ENCODE data around the gene ABHD6. TPM values are rescaled to one million over a fixed set of nuclear protein-coding genes. Genes with fewer than 3 reads are reported as not detected.

ABHD6 gene
- 11.1 and 12.2 TPM in 2 replicates for total RNA-seq

GRCh38 chr3:58237238-58237940, at the start of gene ABHD6:
Gene ABHD6 (plus strand): TSS chr3:58237792. CDS start chr3:58256587, 18,795 bp downstream.

GRCh38 chr3:58210761-58211460, 26.7 kb upstream of the ABHD6 start, which contains the start of gene DNASE1L3:
Gene DNASE1L3 (minus strand): TSS chr3:58210972. CDS start chr3:58210906, 66 bp downstream.

GRCh38 chr3:58305882-58306711, 68.5 kb downstream of the ABHD6 start, which contains the start of the genes HTD2 and RPP14:
Gene HTD2 (plus strand): TSS chr3:58306520. CDS start chr3:58317614, 11,094 bp downstream.
Gene RPP14 (plus strand): TSS chr3:58306245. CDS start chr3:58310330, 4,085 bp downstream.

GRCh38 chr3:58332575-58333188, 95.1 kb downstream of the ABHD6 start, which contains the start of gene PXK:
Gene PXK (plus strand): TSS chr3:58332892. CDS start chr3:58332989, 97 bp downstream.

Other genes with a start within 250 kb of the ABHD6 start
- 454 and 803 TPM in 2 replicates for gene FLNB, start 229.4 kb upstream of the ABHD6 start, total RNA-seq
- not detected in 2 replicates for gene DNASE1L3, start 26.8 kb upstream of the ABHD6 start, total RNA-seq
- 12.8 and 15.9 TPM in 2 replicates for gene RPP14, start 68.5 kb downstream of the ABHD6 start, total RNA-seq
- gene HTD2, start 68.7 kb downstream of the ABHD6 start, total RNA-seq = 11.3 and 11.5 TPM in 2 replicates
- gene PXK, start 95.1 kb downstream of the ABHD6 start, total RNA-seq = 21.8 and 37.4 TPM in 2 replicates
- 92.1 and 122 TPM in 2 replicates for gene PDHB, start 196.0 kb downstream of the ABHD6 start, total RNA-seq